HepG2 (cell line): ENCODE results near the gene KPNB1. TPM values are rescaled to one million over a fixed set of nuclear protein-coding genes. Genes with fewer than 3 reads are reported as not detected.

Source experiments
- CREB1 ChIP-seq, 2 experiments: fragments of 450-650 bp in 1 of 2; IDR thresholded peaks; 2 replicates each; pipeline ENCODE4 v1.6.1; 2016 to 2017; ENCODE audit warnings: control low read depth in 1 of 2, mild to moderate bottlenecking in 1 of 2, missing compliant biosample characterization in 1 of 2, missing genetic modification characterization in 1 of 2
- EHMT2 ChIP-seq: fragments of 200-600 bp; sonication (generic); IDR thresholded peaks from 2 replicates; pipeline ENCODE4 v1.7.0; 2017; ENCODE audit warnings: antibody characterized with exemption, low read depth, low read length, borderline replicate concordance
- FOXO1 ChIP-seq: sonication (generic); formaldehyde crosslinking; IDR thresholded peaks from 2 replicates; pipeline ENCODE4 v1.4.0; 2020; ENCODE audit warnings: missing genetic modification reagents
- GATAD1 ChIP-seq: IDR thresholded peaks from 2 replicates; pipeline ENCODE4 v1.6.1; 2016; ENCODE audit warnings: missing genetic modification reagents, missing compliant biosample characterization
- HDAC1 ChIP-seq: sonication (generic); formaldehyde crosslinking; IDR thresholded peaks from 2 replicates; pipeline ENCODE4 v1.5.1; 2020; ENCODE audit warnings: mild to moderate bottlenecking, missing genetic modification reagents
- MED1 ChIP-seq: sonication (generic); formaldehyde crosslinking; IDR thresholded peaks from 2 replicates; pipeline ENCODE4 v1.4.0; 2020; ENCODE audit warnings: missing genetic modification reagents
- POLR2G ChIP-seq: fragments of 200-400 bp; formaldehyde crosslinking; IDR thresholded peaks from 2 replicates; pipeline ENCODE4 v1.6.1; 2018; ENCODE audit warnings: mild to moderate bottlenecking, low read depth, low read length, moderate library complexity
- TAF1 ChIP-seq: sonication (generic); formaldehyde crosslinking; IDR thresholded peaks from 2 replicates; pipeline ENCODE4 v1.4.0; 2020; ENCODE audit warnings: missing genetic modification reagents
- ZC3H13 ChIP-seq: sonication (generic); formaldehyde crosslinking; IDR thresholded peaks from 2 replicates; pipeline ENCODE4 v1.8.1; 2023; ENCODE audit warnings: mild to moderate bottlenecking, missing genetic modification reagents, moderate library complexity
- ZNF121 ChIP-seq: sonication (generic); formaldehyde crosslinking; IDR thresholded peaks from 2 replicates; pipeline ENCODE4 v1.5.0; 2020; ENCODE audit warnings: mild to moderate bottlenecking, missing genetic modification reagents
- ZNF235 ChIP-seq: sonication (generic); formaldehyde crosslinking; IDR thresholded peaks from 2 replicates; pipeline ENCODE4 v1.8.1; 2023; ENCODE audit warnings: mild to moderate bottlenecking, missing genetic modification reagents, borderline replicate concordance
- ZNF446 ChIP-seq: sonication (generic); formaldehyde crosslinking; IDR thresholded peaks from 2 replicates; pipeline ENCODE4 v1.5.0; 2020; ENCODE audit warnings: mild to moderate bottlenecking, missing genetic modification reagents
- ZNF546 ChIP-seq: sonication (generic); formaldehyde crosslinking; conservative IDR thresholded peaks from 2 replicates; pipeline ENCODE4 v1.8.1; 2023; ENCODE audit warnings: mild to moderate bottlenecking, missing genetic modification reagents
- ZNF556 ChIP-seq: sonication (generic); formaldehyde crosslinking; IDR thresholded peaks from 2 replicates; pipeline ENCODE4 v1.4.0; 2020; ENCODE audit warnings: mild to moderate bottlenecking, missing genetic modification reagents, borderline replicate concordance
- ZNF883 ChIP-seq: sonication (generic); formaldehyde crosslinking; IDR thresholded peaks from 2 replicates; pipeline ENCODE4 v1.5.1; 2020; ENCODE audit warnings: mild to moderate bottlenecking, missing genetic modification reagents; ENCODE audit errors: not compliant biosample characterization
- polyA plus RNA-seq, 8 experiments: library from polyadenylated mRNA; depleted of rRNA in 3 of 8; stranded (reverse) in 7 of 8; unstranded in 1 of 8; fragments of >200 nt; fragmentation: Illumina TruSeq in 4 of 8; extraction: Trizol in 4 of 8; gene quantifications; 2 replicates each; pipeline versions ENCODE4 v1.2.1 to v1.2.3, GENCODE V29; 2011 to 2016; ENCODE audit warnings: low read depth in 4 of 8, missing spikeins in 1 of 8, mixed read lengths in 1 of 8; ENCODE audit not compliant: insufficient read depth in 1 of 8
- total RNA-seq, 5 experiments: library from RNA; depleted of rRNA; stranded (reverse); fragments of >200 nt; fragmentation: Illumina TruSeq; extraction: Trizol; gene quantifications; 2 replicates each; pipeline ENCODE4 v1.2.3, GENCODE V29; 2016; ENCODE audit warnings: low read depth in 1 of 5
- TF ChIP-seq, protein P1 (sequence below): fragments of 450-650 bp; IDR thresholded peaks from 2 replicates; pipeline ENCODE4 v1.6.1; 2016
- TF ChIP-seq, protein P2 (sequence below): sonication (generic); formaldehyde crosslinking; IDR thresholded peaks from 2 replicates; pipeline ENCODE4 v1.8.0; 2022; ENCODE audit warnings: missing genetic modification reagents, mild to moderate bottlenecking, moderate library complexity, borderline replicate concordance
- TF ChIP-seq, protein P3 (sequence below): sonication (generic); formaldehyde crosslinking; IDR thresholded peaks from 2 replicates; pipeline ENCODE4 v1.8.1; 2023; ENCODE audit warnings: mild to moderate bottlenecking, missing genetic modification reagents, borderline replicate concordance
- TF ChIP-seq, protein P4 (sequence below): sonication (generic); formaldehyde crosslinking; IDR thresholded peaks from 2 replicates; pipeline ENCODE4 v1.4.0; 2020; ENCODE audit warnings: mild to moderate bottlenecking, low read depth, missing genetic modification reagents
- TF ChIP-seq, protein P5 (sequence below): IDR thresholded peaks from 2 replicates; pipeline ENCODE4 v1.6.1; 2016; ENCODE audit warnings: low read depth, control low read depth
- TF ChIP-seq, protein P6 (sequence below): sonication (generic); formaldehyde crosslinking; IDR thresholded peaks from 2 replicates; pipeline ENCODE4 v1.8.1; 2022; ENCODE audit warnings: mild to moderate bottlenecking, missing genetic modification reagents

KPNB1 gene
- total and polyA plus RNA-seq, 2 of the 13 experiments (the other 11 are each of a cell fraction or from before 2014, with no cell fraction given): 164 to 424 TPM

DNA sequence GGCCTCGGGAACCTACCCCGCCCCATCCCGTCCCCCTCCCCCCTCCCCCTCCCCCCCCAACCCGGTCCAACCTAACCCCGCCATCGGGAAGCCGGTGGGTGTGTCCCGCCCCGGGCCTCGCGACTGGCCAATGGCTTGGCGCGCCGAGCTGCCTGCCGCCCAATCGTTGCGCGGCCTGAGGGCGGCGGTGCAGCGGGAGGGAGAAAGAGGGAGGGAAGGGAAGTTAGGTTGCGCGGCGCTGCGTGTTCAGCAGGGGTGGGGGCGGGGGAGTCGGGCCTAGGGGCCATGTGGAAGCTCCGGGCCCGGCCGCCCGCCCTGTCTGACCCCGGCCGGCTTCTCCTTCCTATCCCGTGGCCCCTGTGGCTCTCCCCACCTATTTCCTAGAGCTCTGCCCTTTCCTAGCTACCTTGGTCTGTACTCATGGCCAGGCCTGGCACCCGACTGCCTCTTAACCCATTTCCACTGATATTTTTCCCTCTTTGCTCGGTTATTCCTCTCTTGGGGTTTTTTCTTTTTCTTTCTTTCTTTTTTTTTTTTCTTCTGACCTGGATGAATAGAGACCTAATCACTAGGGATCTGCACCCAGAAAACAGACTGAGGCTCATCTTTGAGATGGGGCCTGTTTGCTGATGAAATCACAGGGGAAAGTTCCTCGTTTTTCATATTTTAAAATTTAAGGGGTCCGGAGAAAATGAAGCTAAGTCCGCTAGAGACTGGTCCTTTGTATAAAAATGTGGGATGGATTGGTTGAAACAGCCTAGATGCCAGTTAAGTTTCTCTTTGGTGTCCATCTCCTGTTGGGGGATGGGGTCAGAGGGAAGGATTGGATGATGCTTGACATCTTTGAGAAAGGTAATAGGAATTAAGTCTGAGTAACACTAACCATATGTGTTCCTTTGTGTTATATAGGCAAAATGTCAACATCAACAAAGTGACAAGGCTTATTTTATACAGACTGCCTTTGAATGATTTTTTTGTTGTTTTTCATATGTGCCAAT lies 1.1 kb downstream of the KPNB1 start (continued):
- 0 out of 2 replicates have a peak, but pooled peaks have one; percentile 40 for TF ChIP-seq ZNF235 (CRISPR knock-in tag)
- TF ChIP-seq POLR2G: peak; percentile 70
- TF ChIP-seq ZC3H13: no peak
- no peak for TF ChIP-seq ZNF883 (CRISPR knock-in tag)
- peak; percentile 64 for TF ChIP-seq HDAC1 (CRISPR knock-in tag)
- TF ChIP-seq, protein P1, sequence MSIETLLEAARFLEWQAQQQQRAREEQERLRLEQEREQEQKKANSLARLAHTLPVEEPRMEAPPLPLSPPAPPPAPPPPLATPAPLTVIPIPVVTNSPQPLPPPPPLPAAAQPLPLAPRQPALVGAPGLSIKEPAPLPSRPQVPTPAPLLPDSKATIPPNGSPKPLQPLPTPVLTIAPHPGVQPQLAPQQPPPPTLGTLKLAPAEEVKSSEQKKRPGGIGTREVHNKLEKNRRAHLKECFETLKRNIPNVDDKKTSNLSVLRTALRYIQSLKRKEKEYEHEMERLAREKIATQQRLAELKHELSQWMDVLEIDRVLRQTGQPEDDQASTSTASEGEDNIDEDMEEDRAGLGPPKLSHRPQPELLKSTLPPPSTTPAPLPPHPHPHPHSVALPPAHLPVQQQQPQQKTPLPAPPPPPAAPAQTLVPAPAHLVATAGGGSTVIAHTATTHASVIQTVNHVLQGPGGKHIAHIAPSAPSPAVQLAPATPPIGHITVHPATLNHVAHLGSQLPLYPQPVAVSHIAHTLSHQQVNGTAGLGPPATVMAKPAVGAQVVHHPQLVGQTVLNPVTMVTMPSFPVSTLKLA: peak; percentile 32; the same call in 1 of the 2 replicates
- TF ChIP-seq, protein P2, sequence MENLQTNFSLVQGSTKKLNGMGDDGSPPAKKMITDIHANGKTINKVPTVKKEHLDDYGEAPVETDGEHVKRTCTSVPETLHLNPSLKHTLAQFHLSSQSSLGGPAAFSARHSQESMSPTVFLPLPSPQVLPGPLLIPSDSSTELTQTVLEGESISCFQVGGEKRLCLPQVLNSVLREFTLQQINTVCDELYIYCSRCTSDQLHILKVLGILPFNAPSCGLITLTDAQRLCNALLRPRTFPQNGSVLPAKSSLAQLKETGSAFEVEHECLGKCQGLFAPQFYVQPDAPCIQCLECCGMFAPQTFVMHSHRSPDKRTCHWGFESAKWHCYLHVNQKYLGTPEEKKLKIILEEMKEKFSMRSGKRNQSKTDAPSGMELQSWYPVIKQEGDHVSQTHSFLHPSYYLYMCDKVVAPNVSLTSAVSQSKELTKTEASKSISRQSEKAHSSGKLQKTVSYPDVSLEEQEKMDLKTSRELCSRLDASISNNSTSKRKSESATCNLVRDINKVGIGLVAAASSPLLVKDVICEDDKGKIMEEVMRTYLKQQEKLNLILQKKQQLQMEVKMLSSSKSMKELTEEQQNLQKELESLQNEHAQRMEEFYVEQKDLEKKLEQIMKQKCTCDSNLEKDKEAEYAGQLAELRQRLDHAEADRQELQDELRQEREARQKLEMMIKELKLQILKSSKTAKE (CRISPR knock-in tag): no peak
- peak; percentile 77; the same call in 1 of the 2 replicates for TF ChIP-seq GATAD1 (CRISPR knock-in tag)
- TF ChIP-seq ZNF556 (CRISPR knock-in tag): no peak
- TF ChIP-seq MED1: no peak; the same call in 1 of the 2 replicates
- no peak for TF ChIP-seq ZNF121
- TF ChIP-seq, protein P3, sequence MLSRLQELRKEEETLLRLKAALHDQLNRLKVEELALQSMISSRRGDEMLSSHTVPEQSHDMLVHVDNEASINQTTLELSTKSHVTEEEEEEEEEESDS (CRISPR knock-in tag): no peak
- TF ChIP-seq, protein P4, sequence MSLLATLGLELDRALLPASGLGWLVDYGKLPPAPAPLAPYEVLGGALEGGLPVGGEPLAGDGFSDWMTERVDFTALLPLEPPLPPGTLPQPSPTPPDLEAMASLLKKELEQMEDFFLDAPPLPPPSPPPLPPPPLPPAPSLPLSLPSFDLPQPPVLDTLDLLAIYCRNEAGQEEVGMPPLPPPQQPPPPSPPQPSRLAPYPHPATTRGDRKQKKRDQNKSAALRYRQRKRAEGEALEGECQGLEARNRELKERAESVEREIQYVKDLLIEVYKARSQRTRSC: no peak
- TF ChIP-seq, protein P5, sequence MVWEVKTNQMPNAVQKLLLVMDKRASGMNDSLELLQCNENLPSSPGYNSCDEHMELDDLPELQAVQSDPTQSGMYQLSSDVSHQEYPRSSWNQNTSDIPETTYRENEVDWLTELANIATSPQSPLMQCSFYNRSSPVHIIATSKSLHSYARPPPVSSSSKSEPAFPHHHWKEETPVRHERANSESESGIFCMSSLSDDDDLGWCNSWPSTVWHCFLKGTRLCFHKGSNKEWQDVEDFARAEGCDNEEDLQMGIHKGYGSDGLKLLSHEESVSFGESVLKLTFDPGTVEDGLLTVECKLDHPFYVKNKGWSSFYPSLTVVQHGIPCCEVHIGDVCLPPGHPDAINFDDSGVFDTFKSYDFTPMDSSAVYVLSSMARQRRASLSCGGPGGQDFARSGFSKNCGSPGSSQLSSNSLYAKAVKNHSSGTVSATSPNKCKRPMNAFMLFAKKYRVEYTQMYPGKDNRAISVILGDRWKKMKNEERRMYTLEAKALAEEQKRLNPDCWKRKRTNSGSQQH (CRISPR knock-in tag): no peak; the same call in 1 of the 2 replicates
- 0 out of 2 replicates have a peak, but pooled peaks have one; percentile 56 for TF ChIP-seq ZNF446
- TF ChIP-seq ZNF546 (CRISPR knock-in tag): 0 out of 2 replicates have a peak, but pooled peaks have one; percentile 61
- TF ChIP-seq EHMT2: no peak
- peak; percentile 58; the same call in 1 of the 2 replicates for TF ChIP-seq TAF1 (CRISPR knock-in tag)
- TF ChIP-seq, protein P6, sequence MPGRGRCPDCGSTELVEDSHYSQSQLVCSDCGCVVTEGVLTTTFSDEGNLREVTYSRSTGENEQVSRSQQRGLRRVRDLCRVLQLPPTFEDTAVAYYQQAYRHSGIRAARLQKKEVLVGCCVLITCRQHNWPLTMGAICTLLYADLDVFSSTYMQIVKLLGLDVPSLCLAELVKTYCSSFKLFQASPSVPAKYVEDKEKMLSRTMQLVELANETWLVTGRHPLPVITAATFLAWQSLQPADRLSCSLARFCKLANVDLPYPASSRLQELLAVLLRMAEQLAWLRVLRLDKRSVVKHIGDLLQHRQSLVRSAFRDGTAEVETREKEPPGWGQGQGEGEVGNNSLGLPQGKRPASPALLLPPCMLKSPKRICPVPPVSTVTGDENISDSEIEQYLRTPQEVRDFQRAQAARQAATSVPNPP (CRISPR knock-in tag): no peak
- TF ChIP-seq CREB1 (IDR thresholded peaks at IDR 0.05): peak; percentile 61; the same call in 1 of the 2 replicates
- peak; percentile 81 for TF ChIP-seq CREB1 (CRISPR knock-in tag; IDR thresholded peaks at IDR 0.05)
- peak; percentile 49 for TF ChIP-seq FOXO1 (CRISPR knock-in tag)
